ENCODE data around the gene CCDC71. TPM values are rescaled to one million over a fixed set of nuclear protein-coding genes. Genes with fewer than 3 reads are reported as not detected.
A peak's percentile ranks its signal among the peaks of the same experiment; 100 is the strongest.

Gene CCDC71
- total and polyA plus RNA-seq, 5 donors = 12.0 to 15.4 (median 13.9) TPM

- peak in 2 of 3 donors; percentile 72 to 78 for DNase-seq
- ATAC-seq = no peak
- Histone ChIP-seq H3K9me3 (ENCODE audit: control insufficient read depth, low read length) (no peaks in the 10 kb centered on the region), H3K27ac (ENCODE audit: low read length) (peak overlapping the region; percentile 96), H3K4me3 (ENCODE audit: low read length) (no peak overlapping the region), H3K4me1 (ENCODE audit: control insufficient read depth, insufficient read depth, low read length) (peaks cover 7% of the 10 kb centered on the region), H3K27me3 (ENCODE audit: control insufficient read depth, insufficient read depth) (no peaks in the 10 kb centered on the region)
- intact Hi-C loops (cut with DNase I) = no loop called here
- WGBS = 35% methylated on average over 10 of the region's 10 CpGs
Measured at GRCh38 chr3:49119036-49119435, 47.1 kb downstream of the CCDC71 start.

Other genes starting within 250 kb of the CCDC71 start
- gene ARIH2, start 247.5 kb downstream of the CCDC71 start, total RNA-seq = 100 to 1,000 TPM in 2 of 4 donors, 10 to 100 TPM in 2; 95.5 to 122 (median 103) TPM
- gene ARIH2, start 247.5 kb downstream of the CCDC71 start, polyA plus RNA-seq = 62.2 TPM
- 10 to 100 TPM; 39.1 to 42.8 (median 39.5) TPM for gene P4HTM, start 176.1 kb downstream of the CCDC71 start, total RNA-seq
- gene P4HTM, start 176.1 kb downstream of the CCDC71 start, polyA plus RNA-seq = 24.9 TPM
- 100 to 1,000 TPM in 1 of 4 donors, 10 to 100 TPM in 3; 77.3 to 109 (median 90.1) TPM for gene WDR6, start 158.9 kb downstream of the CCDC71 start, total RNA-seq
- gene WDR6, start 158.9 kb downstream of the CCDC71 start, polyA plus RNA-seq = 65.3 TPM
- gene DALRD3, start 147.8 kb downstream of the CCDC71 start, total RNA-seq = 10 to 100 TPM in 2 of 4 donors, 1 to 10 TPM in 2; 7.5 to 10.4 (median 10.0) TPM
- gene DALRD3, start 147.8 kb downstream of the CCDC71 start, polyA plus RNA-seq = 8.3 TPM
- 100 to 1,000 TPM; 164 to 188 (median 173) TPM for gene NDUFAF3, start 144.2 kb downstream of the CCDC71 start, total RNA-seq
- gene NDUFAF3, start 144.2 kb downstream of the CCDC71 start, polyA plus RNA-seq = 220 TPM
- 10 to 100 TPM; 50.5 to 62.6 (median 60.5) TPM for gene IMPDH2, start 136.9 kb downstream of the CCDC71 start, total RNA-seq
- 34.7 TPM for gene IMPDH2, start 136.9 kb downstream of the CCDC71 start, polyA plus RNA-seq
- 10 to 100 TPM; 59.2 to 74.7 (median 65.9) TPM for gene QRICH1, start 72.3 kb downstream of the CCDC71 start, total RNA-seq
- gene QRICH1, start 72.3 kb downstream of the CCDC71 start, polyA plus RNA-seq = 23.3 TPM
- gene QARS1, start 61.6 kb downstream of the CCDC71 start, total RNA-seq = 100 to 1,000 TPM; 155 to 188 (median 158) TPM
- 132 TPM for gene QARS1, start 61.6 kb downstream of the CCDC71 start, polyA plus RNA-seq
- 10 to 100 TPM; 38.4 to 62.8 (median 56.1) TPM for gene USP19, start 45.5 kb downstream of the CCDC71 start, total RNA-seq
- 25.5 TPM for gene USP19, start 45.5 kb downstream of the CCDC71 start, polyA plus RNA-seq
- 100 to 1,000 TPM; 725 to 914 (median 824) TPM for gene LAMB2, start 33.3 kb downstream of the CCDC71 start, total RNA-seq
- gene LAMB2, start 33.3 kb downstream of the CCDC71 start, polyA plus RNA-seq = 803 TPM
- 10 to 100 TPM; 54.7 to 74.6 (median 60.3) TPM for gene KLHDC8B, start 5.3 kb upstream of the CCDC71 start, total RNA-seq
- gene KLHDC8B, start 5.3 kb upstream of the CCDC71 start, polyA plus RNA-seq = 52.8 TPM
- 1 to 10 TPM; 3.2 to 3.8 (median 3.4) TPM for gene C3orf62, start 110.9 kb upstream of the CCDC71 start, total RNA-seq
- gene C3orf62, start 110.9 kb upstream of the CCDC71 start, polyA plus RNA-seq = 3.9 TPM
- 10 to 100 TPM; 36.6 to 46.0 (median 40.4) TPM for gene USP4, start 173.7 kb upstream of the CCDC71 start, total RNA-seq
- gene USP4, start 173.7 kb upstream of the CCDC71 start, polyA plus RNA-seq = 19.5 TPM
- gene GPX1, start 192.0 kb upstream of the CCDC71 start, total RNA-seq = 100 to 1,000 TPM; 153 to 254 (median 196) TPM
- gene GPX1, start 192.0 kb upstream of the CCDC71 start, polyA plus RNA-seq = 258 TPM
- 100 to 1,000 TPM; 217 to 310 (median 265) TPM for gene RHOA, start 245.6 kb upstream of the CCDC71 start, total RNA-seq
- gene RHOA, start 245.6 kb upstream of the CCDC71 start, polyA plus RNA-seq = 142 TPM
- gene TCTA, start 246.1 kb upstream of the CCDC71 start, total RNA-seq = 10 to 100 TPM; 15.5 to 21.4 (median 19.0) TPM
- gene TCTA, start 246.1 kb upstream of the CCDC71 start, polyA plus RNA-seq = 19.4 TPM